ENCODE data around the gene SPAG4. TPM values are rescaled to one million over a fixed set of nuclear protein-coding genes. Genes with fewer than 3 reads are reported as not detected.

The SPAG4 gene
- total and polyA plus RNA-seq, 2 experiments from 2014 or later: 2.7 to 2.9 TPM

DNA sequence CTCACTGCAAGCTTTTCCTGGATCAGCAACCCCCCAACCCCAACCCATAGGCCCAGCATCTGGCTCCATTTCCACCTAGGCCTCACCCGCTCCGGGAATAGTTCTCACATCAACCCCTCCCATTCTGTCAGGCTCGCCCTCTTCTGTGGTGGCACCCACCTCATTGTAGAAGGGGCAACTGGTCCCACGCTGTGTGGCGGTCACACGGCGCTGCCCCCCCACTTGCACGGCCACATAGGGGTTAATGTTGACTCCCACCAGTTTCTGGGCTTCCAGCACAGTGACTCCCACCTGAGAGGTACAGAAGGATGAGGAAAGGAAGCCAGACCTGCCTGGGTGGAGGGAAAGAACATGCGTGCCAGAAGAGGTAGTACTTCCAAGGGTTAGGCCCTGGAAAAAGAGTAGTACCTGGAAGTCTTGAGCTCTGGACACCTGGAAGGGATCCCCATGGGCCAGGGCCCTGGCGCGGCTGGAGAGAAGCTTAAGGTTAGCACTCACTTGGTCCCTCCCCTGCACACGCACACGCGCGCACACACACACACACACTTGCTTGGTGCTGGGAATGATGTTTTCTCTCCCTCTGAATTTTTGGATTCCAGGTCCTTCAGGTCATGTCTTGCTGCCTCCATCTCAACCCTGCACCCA, 12.7 kb upstream of the SPAG4 start:
- Histone ChIP-seq H3K4me1 (ENCODE audit: insufficient read depth) (peaks cover 4% of the 10 kb centered on the region), H3K79me2 (replicated peaks; ENCODE audit: insufficient read depth) (no peaks in the 10 kb centered on the region), H3K4me2 (no peak overlapping the region), H3K9me2 (ENCODE audit: insufficient read depth) (no peaks in the 10 kb centered on the region), H4K20me1 (replicated peaks; ENCODE audit: insufficient read depth) (no peaks in the 10 kb centered on the region), H3K27me3 (ENCODE audit: insufficient read depth) (peaks cover 48% of the 10 kb centered on the region), H2AFZ (no peak overlapping the region), H3K4me3 (no peak overlapping the region), H3F3A (replicated peaks; ENCODE audit: low read depth) (no peaks in the 10 kb centered on the region), H3K27ac (ENCODE audit: low read depth) (no peak overlapping the region), H3K36me3 (ENCODE audit: insufficient read depth) (no peaks in the 10 kb centered on the region)
- Mint-ChIP-seq H3K4me3 (no peak overlapping the region), H3K4me1 (peaks cover 13% of the 10 kb centered on the region), H3K27ac (no peak overlapping the region), H3K9me3 (no peaks in the 10 kb centered on the region; the same call in 2 of the 3 replicates), H3K27me3 (ENCODE audit: insufficient read depth, low read depth, poor library complexity) (peaks cover 41% of the 10 kb centered on the region), H3K36me3 (ENCODE audit: low read depth) (no peaks in the 10 kb centered on the region; the same call in 1 of the 3 replicates)
- no peak for ATAC-seq
- TF ChIP-seq ZNF114 (CRISPR knock-in tag; IDR thresholded peaks at IDR 0.05) (no peak), EZH2phosphoT487 (IDR thresholded peaks at IDR 0.05; ENCODE audit: unreplicated experiment) (no peak), POLR2AphosphoS5 (IDR thresholded peaks at IDR 0.05; ENCODE audit: low read depth) (no peak), NANOG (IDR thresholded peaks at IDR 0.05; ENCODE audit: borderline replicate concordance) (no peak), ZNF331 (CRISPR knock-in tag; IDR thresholded peaks at IDR 0.05; ENCODE audit: low read depth) (no peak), STAT1 (IDR thresholded peaks at IDR 0.05; ENCODE audit: unreplicated experiment) (no peak), JUNB (IDR thresholded peaks at IDR 0.05; ENCODE audit: unreplicated experiment) (no peak), EZH2 (IDR thresholded peaks at IDR 0.05; ENCODE audit: low read depth, unreplicated experiment) (no peak), CREB1 (CRISPR knock-in tag; IDR thresholded peaks at IDR 0.05; ENCODE audit: low read depth) (no peak)
- TF ChIP-seq, protein P1, sequence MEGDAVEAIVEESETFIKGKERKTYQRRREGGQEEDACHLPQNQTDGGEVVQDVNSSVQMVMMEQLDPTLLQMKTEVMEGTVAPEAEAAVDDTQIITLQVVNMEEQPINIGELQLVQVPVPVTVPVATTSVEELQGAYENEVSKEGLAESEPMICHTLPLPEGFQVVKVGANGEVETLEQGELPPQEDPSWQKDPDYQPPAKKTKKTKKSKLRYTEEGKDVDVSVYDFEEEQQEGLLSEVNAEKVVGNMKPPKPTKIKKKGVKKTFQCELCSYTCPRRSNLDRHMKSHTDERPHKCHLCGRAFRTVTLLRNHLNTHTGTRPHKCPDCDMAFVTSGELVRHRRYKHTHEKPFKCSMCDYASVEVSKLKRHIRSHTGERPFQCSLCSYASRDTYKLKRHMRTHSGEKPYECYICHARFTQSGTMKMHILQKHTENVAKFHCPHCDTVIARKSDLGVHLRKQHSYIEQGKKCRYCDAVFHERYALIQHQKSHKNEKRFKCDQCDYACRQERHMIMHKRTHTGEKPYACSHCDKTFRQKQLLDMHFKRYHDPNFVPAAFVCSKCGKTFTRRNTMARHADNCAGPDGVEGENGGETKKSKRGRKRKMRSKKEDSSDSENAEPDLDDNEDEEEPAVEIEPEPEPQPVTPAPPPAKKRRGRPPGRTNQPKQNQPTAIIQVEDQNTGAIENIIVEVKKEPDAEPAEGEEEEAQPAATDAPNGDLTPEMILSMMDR (conservative IDR thresholded peaks at IDR 0.05; ENCODE audit: low read depth in 2 of 2): no peak
- TF ChIP-seq, protein P2, sequence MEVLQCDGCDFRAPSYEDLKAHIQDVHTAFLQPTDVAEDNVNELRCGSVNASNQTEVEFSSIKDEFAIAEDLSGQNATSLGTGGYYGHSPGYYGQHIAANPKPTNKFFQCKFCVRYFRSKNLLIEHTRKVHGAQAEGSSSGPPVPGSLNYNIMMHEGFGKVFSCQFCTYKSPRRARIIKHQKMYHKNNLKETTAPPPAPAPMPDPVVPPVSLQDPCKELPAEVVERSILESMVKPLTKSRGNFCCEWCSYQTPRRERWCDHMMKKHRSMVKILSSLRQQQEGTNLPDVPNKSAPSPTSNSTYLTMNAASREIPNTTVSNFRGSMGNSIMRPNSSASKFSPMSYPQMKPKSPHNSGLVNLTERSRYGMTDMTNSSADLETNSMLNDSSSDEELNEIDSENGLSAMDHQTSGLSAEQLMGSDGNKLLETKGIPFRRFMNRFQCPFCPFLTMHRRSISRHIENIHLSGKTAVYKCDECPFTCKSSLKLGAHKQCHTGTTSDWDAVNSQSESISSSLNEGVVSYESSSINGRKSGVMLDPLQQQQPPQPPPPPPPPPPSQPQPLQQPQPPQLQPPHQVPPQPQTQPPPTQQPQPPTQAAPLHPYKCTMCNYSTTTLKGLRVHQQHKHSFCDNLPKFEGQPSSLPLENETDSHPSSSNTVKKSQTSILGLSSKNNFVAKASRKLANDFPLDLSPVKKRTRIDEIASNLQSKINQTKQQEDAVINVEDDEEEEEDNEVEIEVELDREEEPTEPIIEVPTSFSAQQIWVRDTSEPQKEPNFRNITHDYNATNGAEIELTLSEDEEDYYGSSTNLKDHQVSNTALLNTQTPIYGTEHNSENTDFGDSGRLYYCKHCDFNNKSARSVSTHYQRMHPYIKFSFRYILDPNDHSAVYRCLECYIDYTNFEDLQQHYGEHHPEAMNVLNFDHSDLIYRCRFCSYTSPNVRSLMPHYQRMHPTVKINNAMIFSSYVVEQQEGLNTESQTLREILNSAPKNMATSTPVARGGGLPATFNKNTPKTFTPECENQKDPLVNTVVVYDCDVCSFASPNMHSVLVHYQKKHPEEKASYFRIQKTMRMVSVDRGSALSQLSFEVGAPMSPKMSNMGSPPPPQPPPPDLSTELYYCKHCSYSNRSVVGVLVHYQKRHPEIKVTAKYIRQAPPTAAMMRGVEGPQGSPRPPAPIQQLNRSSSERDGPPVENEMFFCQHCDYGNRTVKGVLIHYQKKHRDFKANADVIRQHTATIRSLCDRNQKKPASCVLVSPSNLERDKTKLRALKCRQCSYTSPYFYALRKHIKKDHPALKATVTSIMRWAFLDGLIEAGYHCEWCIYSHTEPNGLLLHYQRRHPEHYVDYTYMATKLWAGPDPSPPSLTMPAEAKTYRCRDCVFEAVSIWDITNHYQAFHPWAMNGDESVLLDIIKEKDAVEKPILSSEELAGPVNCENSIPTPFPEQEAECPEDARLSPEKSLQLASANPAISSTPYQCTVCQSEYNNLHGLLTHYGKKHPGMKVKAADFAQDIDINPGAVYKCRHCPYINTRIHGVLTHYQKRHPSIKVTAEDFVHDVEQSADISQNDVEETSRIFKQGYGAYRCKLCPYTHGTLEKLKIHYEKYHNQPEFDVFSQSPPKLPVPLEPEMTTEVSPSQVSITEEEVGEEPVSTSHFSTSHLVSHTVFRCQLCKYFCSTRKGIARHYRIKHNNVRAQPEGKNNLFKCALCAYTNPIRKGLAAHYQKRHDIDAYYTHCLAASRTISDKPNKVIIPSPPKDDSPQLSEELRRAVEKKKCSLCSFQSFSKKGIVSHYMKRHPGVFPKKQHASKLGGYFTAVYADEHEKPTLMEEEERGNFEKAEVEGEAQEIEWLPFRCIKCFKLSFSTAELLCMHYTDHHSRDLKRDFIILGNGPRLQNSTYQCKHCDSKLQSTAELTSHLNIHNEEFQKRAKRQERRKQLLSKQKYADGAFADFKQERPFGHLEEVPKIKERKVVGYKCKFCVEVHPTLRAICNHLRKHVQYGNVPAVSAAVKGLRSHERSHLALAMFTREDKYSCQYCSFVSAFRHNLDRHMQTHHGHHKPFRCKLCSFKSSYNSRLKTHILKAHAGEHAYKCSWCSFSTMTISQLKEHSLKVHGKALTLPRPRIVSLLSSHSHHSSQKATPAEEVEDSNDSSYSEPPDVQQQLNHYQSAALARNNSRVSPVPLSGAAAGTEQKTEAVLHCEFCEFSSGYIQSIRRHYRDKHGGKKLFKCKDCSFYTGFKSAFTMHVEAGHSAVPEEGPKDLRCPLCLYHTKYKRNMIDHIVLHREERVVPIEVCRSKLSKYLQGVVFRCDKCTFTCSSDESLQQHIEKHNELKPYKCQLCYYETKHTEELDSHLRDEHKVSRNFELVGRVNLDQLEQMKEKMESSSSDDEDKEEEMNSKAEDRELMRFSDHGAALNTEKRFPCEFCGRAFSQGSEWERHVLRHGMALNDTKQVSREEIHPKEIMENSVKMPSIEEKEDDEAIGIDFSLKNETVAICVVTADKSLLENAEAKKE (CRISPR knock-in tag; IDR thresholded peaks at IDR 0.05): no peak
- TF ChIP-seq, protein P3, sequence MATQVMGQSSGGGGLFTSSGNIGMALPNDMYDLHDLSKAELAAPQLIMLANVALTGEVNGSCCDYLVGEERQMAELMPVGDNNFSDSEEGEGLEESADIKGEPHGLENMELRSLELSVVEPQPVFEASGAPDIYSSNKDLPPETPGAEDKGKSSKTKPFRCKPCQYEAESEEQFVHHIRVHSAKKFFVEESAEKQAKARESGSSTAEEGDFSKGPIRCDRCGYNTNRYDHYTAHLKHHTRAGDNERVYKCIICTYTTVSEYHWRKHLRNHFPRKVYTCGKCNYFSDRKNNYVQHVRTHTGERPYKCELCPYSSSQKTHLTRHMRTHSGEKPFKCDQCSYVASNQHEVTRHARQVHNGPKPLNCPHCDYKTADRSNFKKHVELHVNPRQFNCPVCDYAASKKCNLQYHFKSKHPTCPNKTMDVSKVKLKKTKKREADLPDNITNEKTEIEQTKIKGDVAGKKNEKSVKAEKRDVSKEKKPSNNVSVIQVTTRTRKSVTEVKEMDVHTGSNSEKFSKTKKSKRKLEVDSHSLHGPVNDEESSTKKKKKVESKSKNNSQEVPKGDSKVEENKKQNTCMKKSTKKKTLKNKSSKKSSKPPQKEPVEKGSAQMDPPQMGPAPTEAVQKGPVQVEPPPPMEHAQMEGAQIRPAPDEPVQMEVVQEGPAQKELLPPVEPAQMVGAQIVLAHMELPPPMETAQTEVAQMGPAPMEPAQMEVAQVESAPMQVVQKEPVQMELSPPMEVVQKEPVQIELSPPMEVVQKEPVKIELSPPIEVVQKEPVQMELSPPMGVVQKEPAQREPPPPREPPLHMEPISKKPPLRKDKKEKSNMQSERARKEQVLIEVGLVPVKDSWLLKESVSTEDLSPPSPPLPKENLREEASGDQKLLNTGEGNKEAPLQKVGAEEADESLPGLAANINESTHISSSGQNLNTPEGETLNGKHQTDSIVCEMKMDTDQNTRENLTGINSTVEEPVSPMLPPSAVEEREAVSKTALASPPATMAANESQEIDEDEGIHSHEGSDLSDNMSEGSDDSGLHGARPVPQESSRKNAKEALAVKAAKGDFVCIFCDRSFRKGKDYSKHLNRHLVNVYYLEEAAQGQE (IDR thresholded peaks at IDR 0.05; ENCODE audit: unreplicated experiment): no peak
- TF ChIP-seq, protein P4, sequence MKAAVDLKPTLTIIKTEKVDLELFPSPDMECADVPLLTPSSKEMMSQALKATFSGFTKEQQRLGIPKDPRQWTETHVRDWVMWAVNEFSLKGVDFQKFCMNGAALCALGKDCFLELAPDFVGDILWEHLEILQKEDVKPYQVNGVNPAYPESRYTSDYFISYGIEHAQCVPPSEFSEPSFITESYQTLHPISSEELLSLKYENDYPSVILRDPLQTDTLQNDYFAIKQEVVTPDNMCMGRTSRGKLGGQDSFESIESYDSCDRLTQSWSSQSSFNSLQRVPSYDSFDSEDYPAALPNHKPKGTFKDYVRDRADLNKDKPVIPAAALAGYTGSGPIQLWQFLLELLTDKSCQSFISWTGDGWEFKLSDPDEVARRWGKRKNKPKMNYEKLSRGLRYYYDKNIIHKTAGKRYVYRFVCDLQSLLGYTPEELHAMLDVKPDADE (IDR thresholded peaks at IDR 0.05): no peak
- no peak for DNase-seq (ENCODE audit: low spot score)
